H9 (cell line): ENCODE data around the gene PCDHGC5. TPM values are rescaled to one million over a fixed set of nuclear protein-coding genes. Genes with fewer than 3 reads are reported as not detected.

Experiments
- DNase-seq: peaks from one replicate; pipeline ENCODE4 v3.0.0-alpha.2; 2017
- H2AFZ ChIP-seq: one replicate; pipeline ENCODE4 v1.6.1; 2013; ENCODE audit warnings: mild to moderate bottlenecking, low read length, control low read depth, moderate library complexity
- H2AK5ac ChIP-seq: 2 replicates; pipeline ENCODE4 v1.6.1; 2013; ENCODE audit warnings: low read length, control low read depth, mixed read lengths; ENCODE audit not compliant: insufficient read length
- H2BK120ac ChIP-seq: one replicate; pipeline ENCODE4 v1.6.1; 2013; ENCODE audit warnings: low read depth, mild to moderate bottlenecking, low read length, control low read depth, inconsistent platforms; ENCODE audit not compliant: poor library complexity, severe bottlenecking
- H2BK12ac ChIP-seq: 2 replicates; pipeline ENCODE4 v1.6.1; 2013; ENCODE audit warnings: low read length, control low read depth, mixed read lengths, low read depth; ENCODE audit not compliant: insufficient read length
- H2BK15ac ChIP-seq: 2 replicates; pipeline ENCODE4 v1.6.1; 2013; ENCODE audit warnings: low read depth, low read length, control low read depth
- H2BK20ac ChIP-seq: one replicate; pipeline ENCODE4 v1.6.1; 2013; ENCODE audit warnings: low read depth, mild to moderate bottlenecking, low read length, control low read depth, inconsistent platforms; ENCODE audit not compliant: poor library complexity, severe bottlenecking
- H2BK5ac ChIP-seq: 2 replicates; pipeline ENCODE4 v1.6.1; 2013; ENCODE audit warnings: low read length, control low read depth, mixed read lengths; ENCODE audit not compliant: insufficient read length
- H3K14ac ChIP-seq: 2 replicates; pipeline ENCODE4 v1.6.1; 2013; ENCODE audit warnings: low read length, control low read depth; ENCODE audit not compliant: insufficient read depth
- H3K18ac ChIP-seq: 2 replicates; pipeline ENCODE4 v1.6.1; 2013; ENCODE audit warnings: low read depth, mild to moderate bottlenecking, mixed read lengths, low read length, control low read depth; ENCODE audit not compliant: insufficient read length
- H3K23ac ChIP-seq: 2 replicates; pipeline ENCODE4 v1.6.1; 2013; ENCODE audit warnings: low read length, control low read depth, mixed read lengths, low read depth; ENCODE audit not compliant: insufficient read length
- H3K23me2 ChIP-seq: 2 replicates; pipeline ENCODE4 v1.6.1; 2013; ENCODE audit warnings: low read depth, mild to moderate bottlenecking, mixed read lengths, low read length, control low read depth; ENCODE audit not compliant: insufficient read length, poor library complexity, severe bottlenecking
- H3K27ac ChIP-seq: 2 replicates; pipeline ENCODE4 v1.5.1; 2013; ENCODE audit warnings: low read length, control low read depth, mixed read lengths, low read depth; ENCODE audit not compliant: insufficient read length
- H3K27me3 ChIP-seq: 2 replicates; pipeline ENCODE4 v1.6.1; 2013; ENCODE audit warnings: low read length, control low read depth, inconsistent platforms; ENCODE audit not compliant: insufficient read depth
- H3K4ac ChIP-seq: 2 replicates; pipeline ENCODE4 v1.6.1; 2013; ENCODE audit warnings: low read depth, mild to moderate bottlenecking, control low read depth, inconsistent platforms, low read length, moderate library complexity
- H3K4me1 ChIP-seq: 2 replicates; pipeline ENCODE4 v1.6.1; 2013; ENCODE audit warnings: low read length, control low read depth, inconsistent platforms; ENCODE audit not compliant: insufficient read depth
- H3K4me2 ChIP-seq: 2 replicates; pipeline ENCODE4 v1.6.1; 2013; ENCODE audit warnings: low read length, control low read depth, mixed read lengths; ENCODE audit not compliant: insufficient read length, insufficient read depth
- H3K56ac ChIP-seq: 2 replicates; pipeline ENCODE4 v1.6.1; 2013; ENCODE audit warnings: low read depth, mild to moderate bottlenecking, mixed read lengths, low read length, control low read depth; ENCODE audit not compliant: insufficient read length
- H3K79me1 ChIP-seq: 2 replicates; pipeline ENCODE4 v1.6.1; 2013; ENCODE audit warnings: low read depth, mild to moderate bottlenecking, moderate library complexity, low read length, control low read depth, inconsistent platforms; ENCODE audit not compliant: insufficient read depth, poor library complexity, severe bottlenecking
- H3K79me2 ChIP-seq: 2 replicates; pipeline ENCODE4 v1.6.1; 2013; ENCODE audit warnings: low read length, control low read depth, inconsistent platforms; ENCODE audit not compliant: insufficient read depth
- H3K9ac ChIP-seq: 2 replicates; pipeline ENCODE4 v1.6.1; 2013; ENCODE audit warnings: low read length, control low read depth, mixed read lengths; ENCODE audit not compliant: insufficient read length; ENCODE audit errors: extremely low read depth
- H3K9me3 ChIP-seq: one replicate; pipeline ENCODE4 v1.6.1; 2013; ENCODE audit warnings: low read depth, low read length, inconsistent platforms; ENCODE audit not compliant: control insufficient read depth
- H3T11ph ChIP-seq: one replicate; pipeline ENCODE4 v1.6.1; 2013; ENCODE audit warnings: mild to moderate bottlenecking, low read length, control low read depth, inconsistent platforms
- H4K20me1 ChIP-seq: one replicate; pipeline ENCODE4 v1.6.1; 2013; ENCODE audit not compliant: control insufficient read depth, insufficient read length, insufficient read depth
- H4K5ac ChIP-seq: 2 replicates; pipeline ENCODE4 v1.6.1; 2013; ENCODE audit warnings: low read depth, mild to moderate bottlenecking, mixed read lengths, low read length, control low read depth; ENCODE audit not compliant: insufficient read length
- H4K8ac ChIP-seq: replicated peaks from 2 replicates; pipeline ENCODE4 v1.6.1; 2013; ENCODE audit warnings: low read length, control low read depth, mixed read lengths, low read depth; ENCODE audit not compliant: insufficient read length
- H4K91ac ChIP-seq: 2 replicates; pipeline ENCODE4 v1.6.1; 2013; ENCODE audit warnings: low read depth, mild to moderate bottlenecking, moderate library complexity, mixed read lengths, low read length, control low read depth; ENCODE audit not compliant: insufficient read length
- H3K27ac Mint-ChIP-seq, 3 experiments: 2 replicates in 2 of 3; 3 replicates in 1 of 3; pipeline ENCODE4 v1.8.0; 2020 to 2021; ENCODE audit warnings: mixed read lengths in 3 of 3, mild to moderate bottlenecking in 1 of 3, moderate library complexity in 1 of 3
- H3K27me3 Mint-ChIP-seq: 2 replicates; pipeline ENCODE4 v1.8.0; 2021; ENCODE audit warnings: low read depth, mild to moderate bottlenecking, moderate library complexity, mixed read lengths
- H3K36me3 Mint-ChIP-seq, 3 experiments: 2 replicates in 2 of 3; 3 replicates in 1 of 3; pipeline ENCODE4 v1.8.0; 2020 to 2021; ENCODE audit warnings: low read depth in 3 of 3, mixed read lengths in 3 of 3; ENCODE audit not compliant: insufficient read depth in 1 of 3
- H3K4me1 Mint-ChIP-seq, 2 experiments: 2 replicates each; pipeline ENCODE4 v1.8.0; 2020; ENCODE audit warnings: mixed read lengths in 2 of 2
- H3K4me3 Mint-ChIP-seq, 2 experiments: 2 replicates in 1 of 2; 3 replicates in 1 of 2; pipeline ENCODE4 v1.8.0; 2020 to 2021; ENCODE audit warnings: mild to moderate bottlenecking in 2 of 2, mixed read lengths in 2 of 2, moderate library complexity in 1 of 2
- H3K9me3 Mint-ChIP-seq, 2 experiments: 2 replicates in 1 of 2; 3 replicates in 1 of 2; pipeline ENCODE4 v1.8.0; 2020; ENCODE audit warnings: mild to moderate bottlenecking in 2 of 2, mixed read lengths in 2 of 2, moderate library complexity in 1 of 2
- CTCF ChIP-seq: fragments of 200-600 bp; sonication (generic); conservative IDR thresholded peaks from 3 replicates; pipeline ENCODE4 v1.8.0; 2021; ENCODE audit warnings: antibody characterized with exemption, mild to moderate bottlenecking
- WGBS: extraction: QIAGEN DNeasy Blood & Tissue Kit; methylation state at CpG from one replicate; pipeline ENCODE4 v1.1.7; 2013; ENCODE audit warnings: missing lambda C conversion rate, low lambda C conversion rate, mixed read lengths; ENCODE audit not compliant: insufficient read length; ENCODE audit errors: extremely low coverage; 5-methylcytosine and 5-hydroxymethylcytosine counted together
- total RNA-seq: library from RNA; stranded (reverse); gene quantifications from 2 replicates; pipeline ENCODE4 v1.2.1, GENCODE V29; 2021

The PCDHGC5 gene
- total RNA-seq, 1 experiment from 2014 or later = 0.66 TPM

DNA sequence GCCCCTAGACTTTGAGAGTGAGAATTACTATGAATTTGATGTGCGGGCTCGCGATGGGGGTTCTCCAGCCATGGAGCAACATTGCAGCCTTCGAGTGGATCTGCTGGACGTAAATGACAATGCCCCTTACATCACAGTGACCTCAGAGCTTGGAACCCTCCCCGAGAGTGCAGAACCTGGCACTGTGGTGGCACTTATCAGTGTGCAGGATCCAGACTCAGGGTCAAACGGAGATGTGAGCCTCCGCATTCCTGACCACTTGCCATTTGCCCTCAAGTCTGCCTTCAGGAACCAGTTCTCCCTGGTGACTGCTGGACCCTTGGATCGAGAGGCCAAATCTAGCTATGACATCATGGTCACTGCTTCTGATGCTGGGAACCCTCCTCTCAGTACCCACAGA is 2.8 kb upstream of the PCDHGC5 start:
- Histone ChIP-seq H4K91ac (no peak overlapping the region), H3K4me1 (peaks cover 5% of the 10 kb centered on the region; the same call in 1 of the 2 replicates), H2AK5ac (no peak overlapping the region), H3K4ac (no peak overlapping the region), H3K18ac (no peak overlapping the region), H4K8ac (no peak overlapping the region), H2BK5ac (no peak overlapping the region), H3K79me2 (no peaks in the 10 kb centered on the region; the same call in 1 of the 2 replicates), H3K9me3 (no peaks in the 10 kb centered on the region), H3K23me2 (peaks cover 8% of the 10 kb centered on the region), H4K20me1 (no peaks in the 10 kb centered on the region), H2BK12ac (no peak overlapping the region), H3K9ac (no peak overlapping the region), H3K23ac (no peak overlapping the region), H2BK15ac (no peak overlapping the region), H3K4me2 (no peak overlapping the region), H3K27ac (no peak overlapping the region), H3T11ph (no peak overlapping the region), H3K56ac (no peak overlapping the region), H2BK120ac (no peak overlapping the region), H2BK20ac (no peak overlapping the region), H3K79me1 (no peaks in the 10 kb centered on the region), H4K5ac (no peak overlapping the region), H3K14ac (no peak overlapping the region), H2AFZ (no peak overlapping the region), H3K27me3 (peaks cover 8% of the 10 kb centered on the region; the same call in 1 of the 2 replicates)
- Mint-ChIP-seq H3K4me1 (peaks cover 39 to 43% of the 10 kb centered on the region in 2 experiments), H3K4me3 (peak overlapping the region; percentile 76 to 88; a peak in 4 of 5 replicates), H3K36me3 (peaks cover 13 to 19% (median 16%) of the 10 kb centered on the region in 3 experiments; a peak in 6 of 7 replicates), H3K27me3 (peaks cover 23% of the 10 kb centered on the region), H3K9me3 (no peaks in the 10 kb centered on the region), H3K27ac (no peak overlapping the region)
- no peak for DNase-seq
- WGBS = no CpG with 5 or more reads among the region's 9 CpGs
- no peak for TF ChIP-seq CTCF
